IPS-NIHi11 (cell line): ENCODE data around the gene LYPD3.

Source experiments
- DNase-seq: peaks from one replicate; pipeline ENCODE4 v3.0.0; 2012; ENCODE audit warnings: mixed read lengths, low spot score

The LYPD3 gene

GRCh38 chr19:43485951-43486350, 20.5 kb upstream of the LYPD3 start:
- no peak for DNase-seq

- no peak for DNase-seq
These were observed 17.9 kb upstream of the LYPD3 start for GRCh38 chr19:43483281-43483680.

GRCh38 chr19:43482193-43482592, 16.8 kb upstream of the LYPD3 start:
- DNase-seq, result no peak

DNA sequence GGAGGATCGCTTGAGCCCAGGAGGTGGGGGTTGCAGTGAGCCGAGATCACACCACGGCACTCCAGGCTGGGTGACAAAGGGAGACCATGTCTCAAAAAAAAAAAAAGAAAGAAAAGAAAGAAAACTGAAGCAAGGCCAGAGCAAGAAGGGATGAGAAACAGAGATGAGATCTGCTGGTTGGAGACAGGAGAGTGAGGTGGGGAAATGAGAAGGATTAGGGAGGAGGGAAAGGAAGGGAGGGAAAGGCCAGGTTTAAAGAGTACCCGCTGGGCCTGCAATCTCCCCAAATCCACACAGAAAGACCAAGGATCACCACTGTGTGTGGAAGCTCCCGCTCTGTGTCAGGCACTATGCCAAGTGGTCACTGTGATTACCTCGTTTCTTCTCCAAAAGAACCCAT, 16.3 kb upstream of the LYPD3 start:
- no peak for DNase-seq

- no peak for DNase-seq
These were observed 15.2 kb upstream of the LYPD3 start for GRCh38 chr19:43480574-43480973.

- DNase-seq, result no peak
These were observed 14.7 kb upstream of the LYPD3 start for GRCh38 chr19:43479961-43480561.

GRCh38 chr19:43479226-43479625, 13.8 kb upstream of the LYPD3 start:
- DNase-seq, result no peak

DNA sequence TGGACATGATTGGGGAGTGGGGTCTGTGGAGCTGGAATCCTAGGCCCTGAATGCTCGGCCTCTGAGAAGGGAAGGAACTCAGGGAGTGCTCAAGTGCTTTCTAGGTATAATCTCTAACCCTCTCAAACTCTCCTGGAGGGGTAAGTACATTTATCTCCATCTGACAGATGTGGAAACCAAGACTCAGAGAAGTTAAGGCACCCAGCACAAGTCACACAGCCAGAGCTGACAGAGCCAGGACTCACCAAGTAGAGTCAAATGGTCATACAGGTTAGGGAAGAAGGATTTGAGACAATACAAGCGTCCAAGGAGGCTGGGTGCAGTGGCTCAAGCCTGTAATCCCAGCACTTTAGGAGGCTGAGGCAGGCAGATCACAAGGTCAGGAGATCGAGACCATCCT, 12.9 kb upstream of the LYPD3 start:
- no peak for DNase-seq

- no peak for DNase-seq
These were observed 11.2 kb upstream of the LYPD3 start for GRCh38 chr19:43476606-43477005.

DNA sequence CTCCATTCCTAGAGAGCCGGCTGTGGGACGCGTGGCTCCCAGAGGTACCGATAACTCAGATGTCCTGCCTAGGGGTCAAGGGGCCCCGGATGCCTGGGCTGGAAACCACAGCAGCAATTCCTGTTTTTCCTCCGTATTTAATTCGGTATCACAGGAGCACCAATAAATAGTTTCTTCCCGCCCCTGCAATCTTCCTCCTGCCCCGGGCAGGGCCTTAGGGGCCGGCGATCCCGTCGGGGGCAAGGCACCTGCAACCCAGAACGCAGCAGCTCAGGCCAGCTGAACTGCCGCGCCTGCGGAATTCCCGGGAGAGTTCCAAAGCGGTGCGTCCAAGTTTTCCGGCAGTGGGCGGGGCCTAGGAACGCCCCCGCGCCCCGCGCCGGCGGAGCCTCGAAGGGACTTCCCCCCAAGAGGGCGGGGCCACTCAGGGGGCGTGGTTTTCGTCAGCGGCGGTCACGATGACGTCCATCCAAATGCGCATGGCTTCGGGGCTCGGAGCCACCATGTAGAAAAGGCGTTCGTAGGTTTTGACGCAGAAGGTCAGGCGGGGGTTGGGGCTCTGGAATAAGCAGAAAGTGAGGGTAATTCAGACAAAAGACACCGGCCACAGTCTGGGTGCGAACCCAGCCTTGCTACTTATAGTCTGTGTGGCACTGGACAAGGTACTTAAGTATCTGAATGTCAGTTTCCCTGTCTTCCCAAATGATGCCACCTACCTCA, 9.7 kb upstream of the LYPD3 start:
- peak; percentile 99 for DNase-seq

DNA sequence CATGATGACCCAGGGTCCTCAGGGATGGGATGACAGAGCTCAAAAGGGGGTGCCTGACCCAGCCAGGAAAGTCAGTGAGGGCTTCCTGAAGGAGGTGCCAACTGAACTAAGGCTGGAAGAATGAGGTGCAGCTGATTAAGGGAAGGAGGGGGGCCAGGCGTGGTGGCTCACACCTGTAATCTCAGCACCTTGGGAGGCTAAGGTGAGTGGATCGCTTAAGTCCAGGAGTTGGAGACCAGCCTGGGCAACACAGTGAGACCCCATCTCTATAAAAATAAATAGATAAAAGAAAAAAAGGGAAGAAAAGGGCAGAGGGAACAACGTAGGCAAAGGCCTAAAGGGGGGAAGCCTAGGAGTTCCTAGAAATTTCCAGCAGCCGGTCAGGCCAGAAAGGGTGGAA, 9.1 kb upstream of the LYPD3 start:
- DNase-seq, result no peak

DNA sequence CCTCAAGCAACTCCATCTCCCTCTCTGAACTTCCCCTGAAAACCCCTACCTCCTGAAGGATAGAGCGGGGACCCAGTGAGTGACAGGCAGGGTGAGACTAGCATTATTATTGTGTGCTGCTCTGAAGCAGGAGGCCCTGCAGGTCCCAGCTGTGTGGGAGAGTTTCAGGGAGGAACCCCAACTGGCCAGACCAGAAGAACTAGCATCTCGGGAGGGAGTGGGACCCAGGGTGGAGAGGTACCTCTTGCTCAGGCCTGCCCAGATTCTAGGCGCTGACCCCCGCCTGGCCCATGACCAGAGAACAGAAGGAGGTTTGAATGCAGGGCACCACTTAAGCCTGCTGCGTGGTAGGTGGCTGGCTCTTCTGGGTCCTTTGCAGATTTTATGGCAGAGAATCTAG, 5.7 kb upstream of the LYPD3 start:
- no peak for DNase-seq

DNA sequence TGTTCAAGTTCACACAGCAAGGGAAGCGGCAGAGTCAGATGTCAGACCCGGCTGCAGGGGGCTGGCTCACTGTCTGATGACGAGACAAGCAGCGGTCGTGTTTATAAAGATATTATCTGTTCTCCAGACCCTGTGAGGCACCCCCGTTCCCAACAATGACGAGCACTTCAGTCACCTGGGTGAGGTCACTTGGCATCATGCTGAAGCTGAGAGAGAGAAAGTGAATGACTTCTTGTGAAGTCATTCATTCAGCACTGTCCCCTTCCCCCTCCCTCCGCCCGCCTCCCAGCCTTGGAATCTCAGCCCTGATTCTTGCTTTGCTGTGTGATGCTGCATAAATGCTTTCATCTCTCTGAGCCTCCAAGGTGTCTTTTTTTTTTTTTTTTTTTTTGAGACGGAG, 4.9 kb upstream of the LYPD3 start:
- no peak for DNase-seq

- no peak for DNase-seq
These were observed 3.7 kb upstream of the LYPD3 start for GRCh38 chr19:43469160-43469480.

DNA sequence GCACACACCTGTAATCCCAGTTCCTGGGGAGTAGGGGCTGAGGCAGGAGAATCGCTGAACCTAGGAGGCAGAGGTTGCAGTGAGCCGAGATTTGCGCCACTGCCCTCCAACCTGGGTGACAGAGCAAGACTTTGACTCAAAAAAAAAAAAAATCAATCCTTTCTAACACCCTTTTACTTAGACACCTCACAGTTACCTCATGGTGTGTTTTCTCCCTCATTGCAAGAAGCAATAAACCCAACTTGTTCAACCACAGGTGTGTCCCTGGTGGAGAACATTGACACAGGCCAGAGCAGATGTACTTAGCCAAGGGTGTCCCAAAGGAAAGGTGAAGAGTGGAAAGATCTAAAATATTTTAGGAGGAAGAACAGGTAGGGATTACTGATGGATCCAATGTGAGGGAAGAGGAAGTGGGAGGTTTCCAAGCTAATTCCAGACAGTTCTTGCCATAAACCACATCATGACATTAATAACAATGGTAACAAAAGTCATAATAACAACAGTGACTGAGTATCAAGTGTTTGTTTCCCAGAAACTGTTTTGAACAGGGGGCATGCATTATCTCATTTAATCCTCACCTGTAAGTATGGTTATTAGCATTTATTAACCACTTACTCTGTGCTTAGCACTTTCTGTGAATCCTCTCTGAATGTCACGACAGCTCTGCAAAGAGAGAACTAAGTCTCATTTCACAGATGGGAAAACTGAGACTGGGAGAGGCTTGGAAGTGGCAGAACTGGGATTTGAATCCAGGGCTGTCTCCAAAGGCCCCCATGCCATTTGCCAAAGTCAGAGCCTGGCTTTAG, 3.1 kb upstream of the LYPD3 start:
- no peak for DNase-seq

- no peak for DNase-seq
These were observed 2.3 kb upstream of the LYPD3 start for GRCh38 chr19:43467730-43468129.

GRCh38 chr19:43467276-43467675, 1.9 kb upstream of the LYPD3 start:
- no peak for DNase-seq

- no peak for DNase-seq
These were observed 1.4 kb upstream of the LYPD3 start for GRCh38 chr19:43466793-43467192.

- DNase-seq, result peak; percentile 84
These were observed 1.2 kb downstream of the LYPD3 start for GRCh38 chr19:43464134-43464775.

GRCh38 chr19:43463381-43464133, 1.9 kb downstream of the LYPD3 start:
- peak; percentile 96 for DNase-seq

DNA sequence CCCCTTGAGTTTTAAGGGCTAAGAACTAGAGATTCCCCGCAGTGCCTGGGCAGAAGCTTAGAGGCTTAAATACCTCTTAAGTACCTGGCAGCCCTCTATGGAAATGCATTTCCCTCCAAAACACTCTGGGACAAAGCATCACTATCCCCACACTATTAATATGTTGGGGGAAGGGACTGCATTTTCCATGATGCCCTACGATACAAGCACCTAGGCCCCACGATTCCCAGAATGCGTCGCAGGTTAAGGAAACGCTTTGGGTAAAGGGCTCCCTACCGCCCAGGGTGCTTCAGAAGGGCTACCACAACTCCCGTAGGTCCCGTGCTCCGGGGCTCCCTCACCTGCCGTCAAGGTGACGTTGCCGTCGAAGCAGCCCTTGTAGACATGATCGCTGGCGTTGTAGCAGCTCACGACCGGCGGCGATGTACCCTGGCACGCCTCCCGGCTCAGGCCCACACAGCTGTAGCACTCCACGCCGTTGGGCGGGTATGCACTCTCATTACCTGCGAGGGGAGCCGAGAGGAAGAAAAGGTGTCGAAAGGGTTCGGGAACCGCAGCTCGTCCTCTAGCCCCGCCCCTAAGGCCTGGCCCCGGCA, 2.5 kb downstream of the LYPD3 start:
- no peak for DNase-seq

GRCh38 chr19:43462383-43462782, 3.0 kb downstream of the LYPD3 start:
- no peak for DNase-seq
